ENCODE measurements around the gene DUSP23. TPM values are rescaled to one million over a fixed set of nuclear protein-coding genes. Genes with fewer than 3 reads are reported as not detected.

The DUSP23 gene
- total RNA-seq, 1 experiment from 2014 or later, result 8.2 TPM

GRCh38 chr1:159798893-159799292, 18.1 kb downstream of the DUSP23 start:
- Histone ChIP-seq H3K4me1 (replicated peaks) (no peaks in the 10 kb centered on the region), H3K27me3 (replicated peaks) (peaks cover 31% of the 10 kb centered on the region), H3K4me3 (no peak overlapping the region), H3K27ac (no peak overlapping the region), H3K9me3 (replicated peaks) (no peaks in the 10 kb centered on the region), H3K36me3 (no peaks in the 10 kb centered on the region)
- peak; percentile 55 to 59 for DNase-seq (ENCODE audit: low read depth in 1 of 2, low spot score in 2 of 2)

- no peak overlapping the region for H3K4me3 ChIP-seq
- H3K27ac ChIP-seq, result no peak overlapping the region
- H3K4me1 ChIP-seq (replicated peaks), result no peaks in the 10 kb centered on the region
- no peaks in the 10 kb centered on the region for H3K36me3 ChIP-seq
- peaks cover 30% of the 10 kb centered on the region for H3K27me3 ChIP-seq (replicated peaks)
- H3K9me3 ChIP-seq (replicated peaks), result no peaks in the 10 kb centered on the region
- DNase-seq (ENCODE audit: low read depth in 1 of 2, low spot score in 2 of 2), result no peak
These were observed 18.8 kb downstream of the DUSP23 start for GRCh38 chr1:159799446-159799985.

- no peak for DNase-seq (ENCODE audit: low read depth in 1 of 2, low spot score in 2 of 2)
- Histone ChIP-seq H3K4me1 (replicated peaks) (no peaks in the 10 kb centered on the region), H3K27ac (no peak overlapping the region), H3K4me3 (no peak overlapping the region), H3K9me3 (replicated peaks) (no peaks in the 10 kb centered on the region), H3K36me3 (no peaks in the 10 kb centered on the region), H3K27me3 (replicated peaks) (peaks cover 25% of the 10 kb centered on the region)
These were observed 19.6 kb downstream of the DUSP23 start for GRCh38 chr1:159800177-159800930.

GRCh38 chr1:159802111-159802510, 21.3 kb downstream of the DUSP23 start, which contains the start of gene FCRL6:
FCRL6 (plus strand) TSS chr1:159802360; CDS start chr1:159802425, 65 bp downstream.
- no peaks in the 10 kb centered on the region for H3K9me3 ChIP-seq (replicated peaks)
- no peaks in the 10 kb centered on the region for H3K4me1 ChIP-seq (replicated peaks)
- H3K36me3 ChIP-seq, result no peaks in the 10 kb centered on the region
- no peak for DNase-seq (ENCODE audit: low read depth in 1 of 2, low spot score in 2 of 2)
- peaks cover 21% of the 10 kb centered on the region for H3K27me3 ChIP-seq (replicated peaks)
- no peak within 1 kb of the TSS for H3K27ac ChIP-seq
- H3K4me3 ChIP-seq, result no peak within 1 kb of the TSS

- no peak for DNase-seq (ENCODE audit: low read depth in 1 of 2, low spot score in 2 of 2)
- H3K4me1 ChIP-seq (replicated peaks), result no peaks in the 10 kb centered on the region
- no peaks in the 10 kb centered on the region for H3K9me3 ChIP-seq (replicated peaks)
- H3K36me3 ChIP-seq, result no peaks in the 10 kb centered on the region
- H3K27ac ChIP-seq, result no peak overlapping the region
- no peak overlapping the region for H3K4me3 ChIP-seq
- peaks cover 15% of the 10 kb centered on the region for H3K27me3 ChIP-seq (replicated peaks)
These were observed 23.4 kb downstream of the DUSP23 start for GRCh38 chr1:159803956-159804689.

- H3K4me3 ChIP-seq, result no peak overlapping the region
- no peaks in the 10 kb centered on the region for H3K9me3 ChIP-seq (replicated peaks)
- DNase-seq (ENCODE audit: low read depth in 1 of 2, low spot score in 2 of 2), result no peak
- no peaks in the 10 kb centered on the region for H3K36me3 ChIP-seq
- H3K27me3 ChIP-seq (replicated peaks), result peaks cover 15% of the 10 kb centered on the region
- H3K27ac ChIP-seq, result no peak overlapping the region
- no peaks in the 10 kb centered on the region for H3K4me1 ChIP-seq (replicated peaks)
These were observed 24.2 kb downstream of the DUSP23 start for GRCh38 chr1:159804924-159805323.

GRCh38 chr1:159815926-159816325, 35.2 kb downstream of the DUSP23 start:
- no peak for DNase-seq (ENCODE audit: low read depth in 1 of 2, low spot score in 2 of 2)
- H3K4me1 ChIP-seq (replicated peaks), result no peaks in the 10 kb centered on the region
- H3K9me3 ChIP-seq (replicated peaks), result no peaks in the 10 kb centered on the region
- H3K4me3 ChIP-seq, result no peak overlapping the region
- no peaks in the 10 kb centered on the region for H3K36me3 ChIP-seq
- H3K27me3 ChIP-seq (replicated peaks), result peaks cover 3% of the 10 kb centered on the region; the same call in 1 of the 2 replicates
- H3K27ac ChIP-seq, result no peak overlapping the region

GRCh38 chr1:159817276-159818041, 36.7 kb downstream of the DUSP23 start:
- H3K27ac ChIP-seq, result no peak overlapping the region
- no peaks in the 10 kb centered on the region for H3K36me3 ChIP-seq
- no peak for DNase-seq (ENCODE audit: low read depth in 1 of 2, low spot score in 2 of 2)

GRCh38 chr1:159821171-159821867, 40.6 kb downstream of the DUSP23 start:
- DNase-seq (ENCODE audit: low read depth in 1 of 2, low spot score in 2 of 2), result peak; percentile 50 to 72
- Histone ChIP-seq H3K4me1 (replicated peaks) (no peaks in the 10 kb centered on the region), H3K36me3 (no peaks in the 10 kb centered on the region), H3K9me3 (replicated peaks) (no peaks in the 10 kb centered on the region), H3K27ac (no peak overlapping the region), H3K27me3 (replicated peaks) (no peaks in the 10 kb centered on the region), H3K4me3 (no peak overlapping the region)

More at GRCh38 chr1:159817276-159818041, 36.7 kb downstream of the DUSP23 start:
- H3K27me3 ChIP-seq (replicated peaks), result no peaks in the 10 kb centered on the region
- H3K9me3 ChIP-seq (replicated peaks), result no peaks in the 10 kb centered on the region
- no peak overlapping the region for H3K4me3 ChIP-seq
- no peaks in the 10 kb centered on the region for H3K4me1 ChIP-seq (replicated peaks)

GRCh38 chr1:159823406-159823805, 42.6 kb downstream of the DUSP23 start:
- H3K27me3 ChIP-seq (replicated peaks), result no peaks in the 10 kb centered on the region
- no peak overlapping the region for H3K27ac ChIP-seq
- no peak for DNase-seq (ENCODE audit: low read depth in 1 of 2, low spot score in 2 of 2)
- H3K4me1 ChIP-seq (replicated peaks), result no peaks in the 10 kb centered on the region
- no peaks in the 10 kb centered on the region for H3K36me3 ChIP-seq
- no peak overlapping the region for H3K4me3 ChIP-seq
- no peaks in the 10 kb centered on the region for H3K9me3 ChIP-seq (replicated peaks)

GRCh38 chr1:159825564-159825963, 44.8 kb downstream of the DUSP23 start:
- no peak overlapping the region for H3K27ac ChIP-seq
- no peaks in the 10 kb centered on the region for H3K27me3 ChIP-seq (replicated peaks)
- no peaks in the 10 kb centered on the region for H3K4me1 ChIP-seq (replicated peaks)
- H3K36me3 ChIP-seq, result no peaks in the 10 kb centered on the region
- H3K9me3 ChIP-seq (replicated peaks), result no peaks in the 10 kb centered on the region
- H3K4me3 ChIP-seq, result no peak overlapping the region
- no peak for DNase-seq (ENCODE audit: low read depth in 1 of 2, low spot score in 2 of 2)

GRCh38 chr1:159826441-159827101, 45.8 kb downstream of the DUSP23 start, which contains the start of gene SLAMF8:
SLAMF8 (plus strand) TSS chr1:159826873; CDS start chr1:159826899, 26 bp downstream.
- H3K4me1 ChIP-seq (replicated peaks), result no peaks in the 10 kb centered on the region
- no peaks in the 10 kb centered on the region for H3K36me3 ChIP-seq
- no peak within 1 kb of the TSS for H3K4me3 ChIP-seq
- no peaks in the 10 kb centered on the region for H3K9me3 ChIP-seq (replicated peaks)
- no peak within 1 kb of the TSS for H3K27ac ChIP-seq
- no peaks in the 10 kb centered on the region for H3K27me3 ChIP-seq (replicated peaks)
- no peak for DNase-seq (ENCODE audit: low read depth in 1 of 2, low spot score in 2 of 2)

Measured in SJSA1 (cell line).